K562 (cell line): ENCODE results near the gene OPRD1. TPM values are rescaled to one million over a fixed set of nuclear protein-coding genes. Genes with fewer than 3 reads are reported as not detected.

Source experiments
- ATAC-seq: fragments of 200-7000 bp; cut with Tn5 transposase; 3 replicates; pipeline ENCODE4 v1.9.1; 2020; ENCODE audit warnings: moderate library complexity
- BruUV-seq: library from RNA; stranded (reverse); fragments of 400-500 nt; replicated peaks from 2 replicates; lab custom pipeline; 2021; lab: Mats Ljungman, UMichigan
- CTCF ChIA-PET: fragments of 300-600 bp; formaldehyde crosslinking; extraction: SDS; loops from one replicate; lab custom pipeline; 2021; ENCODE audit warnings: low intra/inter-chr PET ratio; lab: Yijun Ruan, JAX
- POLR2A ChIA-PET: fragments of 300-600, 350-650 bp; sonication (Branson Sonifier 250); formaldehyde crosslinking; extraction: SDS; loops from one replicate; lab custom pipeline; 2021; ENCODE audit warnings: antibody characterized with exemption, inconsistent platforms; lab: Yijun Ruan, JAX
- DNase-seq, 4 experiments: peaks; one replicate each; pipeline versions ENCODE4 v3.0.0 to v3.0.0-alpha.2; 2011 to 2018; ENCODE audit warnings: low spot score in 3 of 4, mixed read lengths in 3 of 4; ENCODE audit errors: extremely low read depth in 1 of 4
- FAIRE-seq: peaks from 2 replicates; lab custom pipeline; 2011; peaks lifted over from hg19 to GRCh38; lab: Jason Lieb, UNC
- H2AFZ ChIP-seq: 2 replicates; pipeline ENCODE4 v1.6.0; 2011; ENCODE audit warnings: low read depth, low read length, control low read depth, inconsistent platforms
- H3K27ac ChIP-seq: fragments of 200-600 bp; 3 replicates; pipeline ENCODE4 v1.8.0; 2011; ENCODE audit warnings: low read depth, mild to moderate bottlenecking, control low read depth, inconsistent platforms, low read length, moderate library complexity, mixed read lengths; ENCODE audit errors: extremely low read depth
- H3K27me3 ChIP-seq, 2 experiments: fragments of 300-600 bp in 1 of 2; 2 replicates in 1 of 2; 3 replicates in 1 of 2; pipeline versions ENCODE4 v1.6.0 to v1.8.0; 2011; ENCODE audit warnings: inconsistent platforms in 2 of 2, low read length in 2 of 2, mild to moderate bottlenecking in 1 of 2, mixed read lengths in 1 of 2, moderate library complexity in 1 of 2; ENCODE audit not compliant: control insufficient read depth in 2 of 2, insufficient read depth in 2 of 2
- H3K36me3 ChIP-seq: fragments of 300-600 bp; 3 replicates; pipeline ENCODE4 v1.8.0; 2011; ENCODE audit warnings: mild to moderate bottlenecking, low read length, inconsistent platforms; ENCODE audit not compliant: control insufficient read depth, insufficient read depth
- H3K4me1 ChIP-seq, 2 experiments: fragments of 200-600 bp in 1 of 2; replicated peaks in 1 of 2; 2 replicates in 1 of 2; 3 replicates in 1 of 2; pipeline versions ENCODE4 v1.5.1 to v1.8.0; 2011; ENCODE audit warnings: inconsistent platforms in 2 of 2, low read length in 2 of 2, mild to moderate bottlenecking in 1 of 2, mixed read lengths in 1 of 2, moderate library complexity in 1 of 2; ENCODE audit not compliant: control insufficient read depth in 2 of 2, insufficient read depth in 2 of 2
- H3K4me2 ChIP-seq: 2 replicates; pipeline ENCODE4 v1.6.1; 2011; ENCODE audit warnings: low read length, control low read depth, inconsistent platforms, mixed read lengths; ENCODE audit not compliant: insufficient read depth
- H3K4me3 ChIP-seq: fragments of 200-600 bp; sonication (generic), shearing (Covaris generic); 2 replicates; pipeline ENCODE4 v1.5.1; 2016; ENCODE audit warnings: control low read depth, inconsistent platforms
- H3K79me2 ChIP-seq: fragments of 200-600 bp; 3 replicates; pipeline ENCODE4 v1.8.0; 2011; ENCODE audit warnings: low read length, inconsistent platforms; ENCODE audit not compliant: control insufficient read depth, insufficient read depth
- H3K9ac ChIP-seq, 2 experiments: 2 replicates each; pipeline versions ENCODE4 v1.6.0 to v1.6.1; 2011; ENCODE audit warnings: low read depth in 2 of 2, low read length in 2 of 2, control low read depth in 1 of 2, inconsistent platforms in 1 of 2, mild to moderate bottlenecking in 1 of 2, mixed read lengths in 1 of 2; ENCODE audit not compliant: insufficient read depth in 1 of 2
- H3K9me1 ChIP-seq: one replicate; pipeline ENCODE4 v1.6.0; 2011; ENCODE audit warnings: inconsistent platforms, mild to moderate bottlenecking, low read length, moderate library complexity; ENCODE audit not compliant: control insufficient read depth, insufficient read depth
- H3K9me3 ChIP-seq: replicated peaks from 2 replicates; pipeline ENCODE4 v1.5.1; 2011; ENCODE audit warnings: low read depth, low read length, inconsistent platforms; ENCODE audit not compliant: control insufficient read depth, insufficient read depth
- H4K20me1 ChIP-seq: replicated peaks from 2 replicates; pipeline ENCODE4 v1.6.1; 2011; ENCODE audit warnings: low read length, inconsistent platforms, mixed read lengths; ENCODE audit not compliant: control insufficient read depth, insufficient read depth
- BCOR ChIP-seq: fragments of 450-650 bp; IDR thresholded peaks from 2 replicates; pipeline ENCODE4 v1.6.1; 2016
- DDX20 ChIP-seq: fragments of 450-650 bp; IDR thresholded peaks from 2 replicates; pipeline ENCODE4 v1.6.1; 2016; ENCODE audit warnings: missing genetic modification characterization, low read depth, mild to moderate bottlenecking, missing compliant biosample characterization, moderate library complexity
- E2F5 ChIP-seq: sonication (generic); formaldehyde crosslinking; IDR thresholded peaks from 2 replicates; pipeline ENCODE4 v1.8.0; 2022; ENCODE audit warnings: mild to moderate bottlenecking, missing genetic modification reagents
- FOXA1 ChIP-seq: fragments of 450-650 bp; IDR thresholded peaks from 2 replicates; pipeline ENCODE4 v1.6.1; 2016; ENCODE audit warnings: mild to moderate bottlenecking, borderline replicate concordance
- RBM22 ChIP-seq: fragments of 200-400 bp; formaldehyde crosslinking; IDR thresholded peaks from 2 replicates; pipeline ENCODE4 v1.6.1; 2018; ENCODE audit warnings: low read length, low read depth; ENCODE audit not compliant: poor library complexity, severe bottlenecking
- SIRT6 ChIP-seq: IDR thresholded peaks from one replicate; pipeline ENCODE4 v1.6.1; 2012; ENCODE audit warnings: low read depth, mild to moderate bottlenecking, control low read depth, inconsistent platforms, low read length, moderate library complexity
- TFAP4 ChIP-seq: sonication (generic); formaldehyde crosslinking; IDR thresholded peaks from 2 replicates; pipeline ENCODE4 v1.8.0; 2022; ENCODE audit warnings: missing genetic modification reagents, mild to moderate bottlenecking, moderate library complexity, borderline replicate concordance
- ZFPM2 ChIP-seq: fragments of 250-450 bp; sonication (Bioruptor Pico); IDR thresholded peaks from 2 replicates; pipeline ENCODE4 v1.5.1; 2022; ENCODE audit warnings: mild to moderate bottlenecking
- ZNF583 ChIP-seq: fragments of 250-450 bp; sonication (Bioruptor Pico); IDR thresholded peaks from 2 replicates; pipeline ENCODE4 v1.4.0; 2020
- ZNF696 ChIP-seq: fragments of 250-450 bp; sonication (Bioruptor Pico); conservative IDR thresholded peaks from 2 replicates; pipeline ENCODE4 v1.4.0; 2020; ENCODE audit warnings: mild to moderate bottlenecking, moderate library complexity
- WGBS: fragments of 100-300 bp; shearing (Covaris generic); methylation state at CpG from one replicate; pipeline ENCODE4 v1.1.6; 2016; ENCODE audit warnings: low coverage, mixed read lengths; ENCODE audit not compliant: insufficient coverage; ENCODE audit errors: missing lambda C conversion rate; 5-methylcytosine and 5-hydroxymethylcytosine counted together
- in situ Hi-C: fragments of 300-500 bp; cut with MboI; formaldehyde crosslinking; loops from 4 replicates; pipeline ENCODE4 v1.15.0; 2018; ENCODE audit warnings: inconsistent platforms, mixed read lengths
- intact Hi-C: fragments of 100-400 bp; cut with micrococcal nuclease; formaldehyde crosslinking; loops from 2 replicates; pipeline ENCODE4 v1.14.2; 2022
- polyA plus RNA-seq, 8 experiments: library from polyadenylated mRNA; depleted of rRNA in 4 of 8; stranded (reverse) in 5 of 8; unstranded in 3 of 8; fragments of >200 nt; fragmentation: Nextera tagmentation in 2 of 8; fragmentation: Illumina TruSeq in 1 of 8; extraction: Ambion mirVana in 2 of 8; extraction: Trizol in 1 of 8; gene quantifications; 2 replicates each; pipeline versions ENCODE4 v1.2.1 to v1.2.3, GENCODE V29; 2011 to 2014; ENCODE audit warnings: inconsistent platforms in 1 of 8, missing spikeins in 1 of 8
- total RNA-seq, 7 experiments: library from RNA; depleted of rRNA in 6 of 7; stranded (reverse); fragments of >200 nt in 6 of 7; fragmentation: Illumina TruSeq in 2 of 7; extraction: Trizol in 2 of 7; gene quantifications; 2 replicates each; pipeline versions ENCODE4 v1.2.1 to v1.2.3, GENCODE V29; 2011 to 2021; ENCODE audit warnings: low replicate concordance in 1 of 7
- TF ChIP-seq, protein P1 (sequence below), 2 experiments: IDR thresholded peaks; 2 replicates each; pipeline ENCODE4 v1.6.1; 2012; ENCODE audit warnings: improper control_type of control experiment in 2 of 2, low read depth in 2 of 2, low read length in 2 of 2, borderline replicate concordance in 1 of 2

Gene OPRD1
- total and polyA plus RNA-seq, 9 of the 15 experiments (the other 6 are each of a cell fraction or from before 2014, with no cell fraction given) = under 0.01 to 0.03 (median under 0.01) TPM; not detected in 6

DNA sequence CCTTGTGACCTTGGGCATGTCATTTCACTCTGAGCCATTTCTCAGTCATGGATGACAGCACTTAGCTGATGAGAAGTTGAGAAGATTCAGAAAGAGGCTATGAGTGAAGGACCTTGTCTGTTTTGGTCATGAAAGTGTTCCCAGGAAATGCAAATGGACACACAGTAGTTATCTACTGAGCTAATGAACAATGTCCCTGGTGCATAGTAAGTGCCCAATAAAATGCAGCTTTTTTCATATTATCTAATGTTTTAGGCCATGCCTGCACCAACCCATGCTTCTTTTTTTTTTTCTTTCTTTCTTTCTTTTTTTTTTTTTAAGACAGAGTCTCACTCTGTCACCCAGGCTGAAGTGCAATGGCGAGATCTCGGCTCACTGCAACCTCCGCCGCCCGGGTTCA is 58.0 kb downstream of the OPRD1 start:
- no TSS peak for BruUV-seq
- H3K9ac ChIP-seq = no peak overlapping the region
- H3K36me3 ChIP-seq = no peaks in the 10 kb centered on the region
- DNase-seq (no peak), FAIRE-seq (no peak), ATAC-seq (no peak)
- no peak overlapping the region for H3K27ac ChIP-seq
- H3K4me3 ChIP-seq = no peak overlapping the region
- H3K9me3 ChIP-seq = no peaks in the 10 kb centered on the region
- H4K20me1 ChIP-seq = no peaks in the 10 kb centered on the region
- POLR2A ChIA-PET = interaction anchor here (0.9 to 2.6 kb wide), 3 partner anchors 41 to 221 kb away, joined by 3 to 17 read pairs (median 3); partner anchors contain the start of genes RNU11 and YTHDF2
- peaks cover 31 to 42% of the 10 kb centered on the region in 2 experiments for H3K27me3 ChIP-seq
- peaks cover 0 to 4% of the 10 kb centered on the region in 2 experiments; a peak in 2 of 5 replicates for H3K4me1 ChIP-seq
- H3K4me2 ChIP-seq = no peak overlapping the region
- in situ Hi-C loops = loop anchor here (5.0 kb wide), 3 partner anchors 83 to 358 kb away; partner anchors contain the start of gene RNU11
- intact Hi-C loops = no loop called here
- 35% methylated on average over 4 of the region's 5 CpGs for WGBS
- CTCF ChIA-PET = no interaction called here
- TF ChIP-seq, protein P1, sequence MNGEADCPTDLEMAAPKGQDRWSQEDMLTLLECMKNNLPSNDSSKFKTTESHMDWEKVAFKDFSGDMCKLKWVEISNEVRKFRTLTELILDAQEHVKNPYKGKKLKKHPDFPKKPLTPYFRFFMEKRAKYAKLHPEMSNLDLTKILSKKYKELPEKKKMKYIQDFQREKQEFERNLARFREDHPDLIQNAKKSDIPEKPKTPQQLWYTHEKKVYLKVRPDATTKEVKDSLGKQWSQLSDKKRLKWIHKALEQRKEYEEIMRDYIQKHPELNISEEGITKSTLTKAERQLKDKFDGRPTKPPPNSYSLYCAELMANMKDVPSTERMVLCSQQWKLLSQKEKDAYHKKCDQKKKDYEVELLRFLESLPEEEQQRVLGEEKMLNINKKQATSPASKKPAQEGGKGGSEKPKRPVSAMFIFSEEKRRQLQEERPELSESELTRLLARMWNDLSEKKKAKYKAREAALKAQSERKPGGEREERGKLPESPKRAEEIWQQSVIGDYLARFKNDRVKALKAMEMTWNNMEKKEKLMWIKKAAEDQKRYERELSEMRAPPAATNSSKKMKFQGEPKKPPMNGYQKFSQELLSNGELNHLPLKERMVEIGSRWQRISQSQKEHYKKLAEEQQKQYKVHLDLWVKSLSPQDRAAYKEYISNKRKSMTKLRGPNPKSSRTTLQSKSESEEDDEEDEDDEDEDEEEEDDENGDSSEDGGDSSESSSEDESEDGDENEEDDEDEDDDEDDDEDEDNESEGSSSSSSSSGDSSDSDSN (IDR thresholded peaks at IDR 0.05; ENCODE audit: borderline replicate concordance in 1 of 2, low read depth in 2 of 2, low read length in 2 of 2) = no peak
- TF ChIP-seq BCOR = no peak
- TF ChIP-seq RBM22 = no peak
- TF ChIP-seq ZNF583 = no peak
- TF ChIP-seq E2F5 (CRISPR knock-in tag) = no peak
- TF ChIP-seq ZNF696 (CRISPR knock-in tag) = no peak
- no peak for TF ChIP-seq TFAP4 (CRISPR knock-in tag)
- TF ChIP-seq SIRT6 = no peak
- TF ChIP-seq ZFPM2 (CRISPR knock-in tag) = no peak
- TF ChIP-seq FOXA1 = no peak
- no peak for TF ChIP-seq DDX20 (tag)
- no peaks in the 10 kb centered on the region for H3K9me1 ChIP-seq
- no peak overlapping the region for H2AFZ ChIP-seq
- H3K79me2 ChIP-seq = no peaks in the 10 kb centered on the region
